ENCODE data around the gene LGALS13.

Gene LGALS13

GRCh38 chr19:39623946-39624345 is 21.6 kb downstream of the LGALS13 start:
- no peak for DNase-seq

DNA sequence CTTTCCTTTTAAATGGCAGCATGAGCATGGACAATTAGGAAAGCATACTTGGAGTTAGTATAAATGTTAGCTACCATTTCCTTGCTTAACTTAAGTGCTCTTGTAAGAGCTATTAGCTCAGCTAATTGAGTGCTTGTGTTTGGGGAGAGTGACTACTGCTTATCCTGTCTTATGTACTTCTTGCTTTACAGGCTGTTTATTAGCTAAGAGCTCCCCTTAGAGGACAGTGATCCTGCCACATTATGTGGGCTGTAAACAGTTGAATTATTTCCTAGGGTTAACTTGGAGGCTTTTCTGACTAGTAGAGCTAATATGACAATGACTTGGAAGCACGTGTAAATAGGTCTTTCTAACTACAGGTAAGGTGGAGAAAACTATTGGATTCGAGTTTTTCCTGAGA is 25.3 kb downstream of the LGALS13 start:
- peak; percentile 14 for DNase-seq

- no peak for DNase-seq
Observed at GRCh38 chr19:39631178-39631577, 28.9 kb downstream of the LGALS13 start.

DNA sequence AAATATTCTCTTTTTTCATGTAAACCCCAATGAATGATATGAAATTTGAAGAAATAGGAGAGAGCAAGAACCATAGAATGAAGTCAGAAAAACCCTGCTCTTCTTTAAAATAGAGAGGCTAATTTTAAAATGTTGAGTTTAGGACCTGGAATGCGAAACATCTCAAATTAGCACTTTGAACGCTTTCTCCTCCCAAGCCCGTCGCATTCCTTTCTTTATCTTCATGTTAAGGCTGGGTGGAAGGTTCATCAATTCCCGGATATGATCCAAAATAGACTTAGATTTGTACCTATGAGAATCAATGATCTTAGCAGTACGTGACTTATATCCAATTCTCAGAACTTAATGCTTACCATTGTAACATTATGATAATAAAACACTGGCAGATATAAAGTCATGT is 29.3 kb downstream of the LGALS13 start:
- no peak for DNase-seq

DNA sequence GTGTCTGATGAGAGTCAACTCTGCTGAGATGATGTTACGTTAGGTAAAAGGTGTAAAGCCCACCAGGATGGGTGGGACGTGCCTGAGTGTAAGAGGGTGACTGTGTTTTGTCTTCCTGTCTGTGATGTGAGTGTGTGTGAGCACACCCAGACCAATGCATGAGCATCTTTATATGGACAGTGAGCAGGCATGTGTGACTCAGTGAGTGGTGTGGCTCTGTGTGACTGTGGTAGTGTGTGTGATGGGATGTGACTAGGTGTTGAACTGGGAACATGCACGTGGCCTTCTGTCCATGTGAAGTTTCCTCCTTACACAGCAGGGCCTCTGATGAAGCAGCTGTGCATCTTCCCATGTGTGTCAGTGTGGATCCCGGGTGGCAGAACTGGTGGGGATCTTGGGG is 35.6 kb downstream of the LGALS13 start:
- no peak for DNase-seq

DNA sequence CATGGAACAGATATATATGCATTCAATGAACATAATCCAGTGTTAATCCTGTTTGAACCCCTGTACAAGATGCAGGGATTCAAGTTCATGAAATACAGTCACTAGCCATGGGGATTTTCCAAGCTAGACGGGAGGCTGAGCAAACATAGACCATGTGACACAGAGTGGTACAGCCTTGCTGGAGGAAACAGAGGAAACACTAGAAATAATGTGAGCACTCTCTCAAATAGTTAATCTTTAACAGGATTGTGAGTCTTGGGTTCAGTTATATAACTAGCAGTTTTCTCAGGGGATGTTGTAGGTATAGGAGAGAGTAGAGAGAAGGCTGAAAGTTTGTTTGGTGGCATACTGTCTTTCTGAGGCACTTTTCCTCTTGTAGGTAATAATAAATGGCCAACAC is 39.4 kb downstream of the LGALS13 start:
- no peak for DNase-seq

DNA sequence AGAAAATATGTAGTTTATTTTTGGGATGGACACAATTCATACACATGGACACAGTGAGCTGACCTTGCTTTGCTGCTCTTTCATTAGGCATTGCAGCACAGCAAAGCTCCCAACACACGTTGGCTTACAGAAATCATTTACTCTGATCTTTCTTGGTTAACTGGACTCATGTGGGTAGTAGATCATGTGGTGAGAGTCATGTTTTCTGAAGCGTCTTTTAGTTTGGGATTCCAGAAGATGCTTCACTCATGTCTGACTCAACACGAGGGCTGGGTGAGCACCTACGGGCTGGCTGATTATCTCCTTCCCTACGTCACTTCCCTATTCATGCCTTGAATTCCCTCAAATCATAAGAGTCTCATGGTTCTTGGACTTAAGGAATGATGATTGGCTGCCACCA is 41.3 kb downstream of the LGALS13 start:
- no peak for DNase-seq

DNA sequence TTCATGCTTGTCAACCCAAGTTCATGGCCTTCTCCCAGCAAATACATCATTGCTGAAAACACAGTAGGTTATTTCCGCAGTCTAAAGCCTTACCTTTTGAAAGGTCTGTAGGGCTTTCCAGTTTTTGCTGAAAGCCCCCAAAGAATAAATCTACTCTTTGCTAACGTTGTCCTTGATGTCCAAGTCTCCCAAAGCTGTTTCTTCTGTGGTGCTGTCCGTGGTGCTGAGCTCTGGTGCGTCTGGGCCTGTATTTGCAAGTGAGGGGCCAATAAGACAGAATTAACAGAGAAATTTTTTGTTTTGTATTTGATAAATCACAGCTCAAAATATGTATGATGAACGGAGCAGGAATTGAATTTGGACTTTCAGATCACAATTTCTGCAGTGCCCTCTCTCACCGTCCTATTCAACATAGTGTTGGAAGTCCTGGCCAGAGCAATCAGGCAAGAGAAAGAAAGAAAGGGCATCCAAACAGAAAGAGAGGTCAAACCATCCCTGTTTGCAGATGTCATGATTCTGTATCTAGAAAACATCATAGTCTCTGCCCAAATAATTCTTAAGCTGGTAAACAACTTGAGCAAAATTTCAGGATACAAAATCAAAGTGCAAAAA is 43.6 kb downstream of the LGALS13 start:
- DNase-seq: peak; percentile 26

- no peak for DNase-seq
Observed at GRCh38 chr19:39647918-39648317, 45.6 kb downstream of the LGALS13 start.

- DNase-seq: no peak
Observed at GRCh38 chr19:39655613-39656012, 53.3 kb downstream of the LGALS13 start, which contains the start of gene LGALS16. Gene LGALS16, plus strand, starts transcription at chr19:39655913. Its CDS starts 49 bp downstream, at chr19:39655962.

Data from MV-4-11 (cell line).